Measurements from ENCODE around the gene ASTN2.
"Not testable (repeated sequence)": the region's sequence is repeated elsewhere in the genome, so short reads cannot be mapped to it uniquely, and the experiment has no call there.

The ASTN2 gene

GRCh38 chr9:116928289-116928688 is 486.6 kb downstream of the ASTN2 start:
- no peak for DNase-seq (ENCODE audit: low spot score)
- in situ Hi-C loops (cut with MboI; ENCODE audit: low pct_unique_long_range_greater_than_20kb, low sequenced_read_pairs, unreplicated experiment) = no loop called here
- TF ChIP-seq, protein P1, sequence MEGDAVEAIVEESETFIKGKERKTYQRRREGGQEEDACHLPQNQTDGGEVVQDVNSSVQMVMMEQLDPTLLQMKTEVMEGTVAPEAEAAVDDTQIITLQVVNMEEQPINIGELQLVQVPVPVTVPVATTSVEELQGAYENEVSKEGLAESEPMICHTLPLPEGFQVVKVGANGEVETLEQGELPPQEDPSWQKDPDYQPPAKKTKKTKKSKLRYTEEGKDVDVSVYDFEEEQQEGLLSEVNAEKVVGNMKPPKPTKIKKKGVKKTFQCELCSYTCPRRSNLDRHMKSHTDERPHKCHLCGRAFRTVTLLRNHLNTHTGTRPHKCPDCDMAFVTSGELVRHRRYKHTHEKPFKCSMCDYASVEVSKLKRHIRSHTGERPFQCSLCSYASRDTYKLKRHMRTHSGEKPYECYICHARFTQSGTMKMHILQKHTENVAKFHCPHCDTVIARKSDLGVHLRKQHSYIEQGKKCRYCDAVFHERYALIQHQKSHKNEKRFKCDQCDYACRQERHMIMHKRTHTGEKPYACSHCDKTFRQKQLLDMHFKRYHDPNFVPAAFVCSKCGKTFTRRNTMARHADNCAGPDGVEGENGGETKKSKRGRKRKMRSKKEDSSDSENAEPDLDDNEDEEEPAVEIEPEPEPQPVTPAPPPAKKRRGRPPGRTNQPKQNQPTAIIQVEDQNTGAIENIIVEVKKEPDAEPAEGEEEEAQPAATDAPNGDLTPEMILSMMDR (IDR thresholded peaks at IDR 0.05; ENCODE audit: extremely low read depth, insufficient read depth, missing control alignments) = no peak

DNA sequence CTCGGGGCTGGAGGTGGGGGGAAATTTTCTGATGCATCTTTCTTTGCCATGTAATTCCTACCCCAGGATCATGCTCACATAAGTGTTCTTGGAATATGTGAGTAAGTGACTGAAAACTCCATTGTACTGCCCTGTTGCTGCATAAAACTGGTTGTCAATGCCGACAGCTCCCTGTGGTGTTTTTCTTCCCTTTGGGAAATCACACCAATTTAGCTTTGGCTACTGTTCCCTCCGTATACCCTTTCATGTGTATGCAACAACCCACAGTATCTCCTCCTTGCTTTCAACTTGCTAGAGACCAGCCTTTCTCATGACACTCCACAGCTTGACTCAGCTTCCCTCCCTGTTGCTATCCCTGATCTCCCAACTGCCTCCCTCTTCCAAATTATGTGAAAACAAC is 487.1 kb downstream of the ASTN2 start:
- in situ Hi-C loops (cut with MboI; ENCODE audit: low pct_unique_long_range_greater_than_20kb, low sequenced_read_pairs, unreplicated experiment) = no loop called here
- TF ChIP-seq, protein P1 (IDR thresholded peaks at IDR 0.05; ENCODE audit: extremely low read depth, insufficient read depth, missing control alignments) = no peak
- DNase-seq (ENCODE audit: low spot score) = no peak

DNA sequence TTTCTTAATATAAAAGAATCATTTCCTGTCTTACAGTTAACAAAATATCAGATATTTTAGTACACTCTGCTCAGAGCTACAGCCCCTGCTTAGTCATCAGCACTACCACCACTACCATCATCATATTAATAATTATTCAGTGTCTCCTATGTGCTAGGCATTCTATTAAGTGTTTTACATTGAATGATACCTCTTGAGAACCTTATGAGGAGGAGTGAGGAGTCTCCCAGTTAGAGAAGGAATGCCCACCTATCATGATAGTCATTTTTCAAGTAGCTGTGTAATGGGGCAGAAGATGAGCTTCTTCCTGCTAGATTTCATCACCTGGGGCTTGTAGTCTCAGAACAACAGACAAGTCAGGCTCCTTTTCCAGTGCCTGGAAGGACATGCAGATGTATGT is 489.7 kb downstream of the ASTN2 start:
- TF ChIP-seq, protein P1 (IDR thresholded peaks at IDR 0.05; ENCODE audit: extremely low read depth, insufficient read depth, missing control alignments) = no peak
- in situ Hi-C loops (cut with MboI; ENCODE audit: low pct_unique_long_range_greater_than_20kb, low sequenced_read_pairs, unreplicated experiment) = no loop called here
- no peak for DNase-seq (ENCODE audit: low spot score)

- no peak for DNase-seq (ENCODE audit: low spot score)
- in situ Hi-C loops (cut with MboI; ENCODE audit: low pct_unique_long_range_greater_than_20kb, low sequenced_read_pairs, unreplicated experiment) = no loop called here
- TF ChIP-seq, protein P1 (IDR thresholded peaks at IDR 0.05; ENCODE audit: extremely low read depth, insufficient read depth, missing control alignments) = no peak
Measured at GRCh38 chr9:116924462-116925110, 490.3 kb downstream of the ASTN2 start.

DNA sequence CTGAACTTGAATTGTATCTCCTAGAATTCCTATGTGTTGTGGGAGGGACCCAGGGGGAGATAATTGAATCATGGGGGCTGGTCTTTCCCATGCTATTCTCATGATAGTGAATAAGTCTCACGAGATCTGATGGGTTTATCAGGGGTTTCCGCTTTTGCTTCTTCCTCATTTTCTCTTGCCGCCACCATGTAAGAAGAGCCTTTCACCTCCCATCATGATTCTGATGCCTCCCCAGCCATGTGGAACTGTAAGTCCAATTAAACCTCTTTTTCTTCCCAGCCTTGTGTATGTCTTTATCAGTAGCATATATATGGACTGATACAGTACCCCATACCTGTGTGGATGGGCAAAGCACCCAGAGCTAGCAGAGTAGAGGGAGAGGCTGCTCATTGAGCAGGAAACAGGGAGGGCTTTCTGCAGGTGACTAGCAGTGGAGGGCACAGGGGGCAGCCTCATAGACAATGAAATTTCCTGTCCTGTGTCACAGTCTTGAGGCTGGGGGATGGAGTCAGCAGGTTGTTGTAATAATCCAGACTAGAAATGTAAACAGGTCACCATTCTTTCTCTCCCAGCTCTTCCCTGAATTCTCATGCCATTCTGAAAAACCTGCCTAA is 496.9 kb downstream of the ASTN2 start:
- in situ Hi-C loops (cut with MboI; ENCODE audit: low pct_unique_long_range_greater_than_20kb, low sequenced_read_pairs, unreplicated experiment); DNase-seq (ENCODE audit: low spot score): not testable (repeated sequence)

- TF ChIP-seq, protein P1 (IDR thresholded peaks at IDR 0.05; ENCODE audit: extremely low read depth, insufficient read depth, missing control alignments) = no peak
- in situ Hi-C loops (cut with MboI; ENCODE audit: low pct_unique_long_range_greater_than_20kb, low sequenced_read_pairs, unreplicated experiment) = no loop called here
- no peak for DNase-seq (ENCODE audit: low spot score)
Measured at GRCh38 chr9:116913536-116913935, 501.3 kb downstream of the ASTN2 start.

- TF ChIP-seq, protein P1 (IDR thresholded peaks at IDR 0.05; ENCODE audit: extremely low read depth, insufficient read depth, missing control alignments) = peak; percentile 4
- in situ Hi-C loops (cut with MboI; ENCODE audit: low pct_unique_long_range_greater_than_20kb, low sequenced_read_pairs, unreplicated experiment) = no loop called here
- DNase-seq (ENCODE audit: low spot score) = no peak
Measured at GRCh38 chr9:116910201-116910600, 504.7 kb downstream of the ASTN2 start.

All from GM13977 (cell line).